Epidermal melanocyte (primary cell): ENCODE results near the gene TATDN3.
A peak's percentile ranks its signal among the peaks of the same experiment; 100 is the strongest.
"Not testable (repeated sequence)": the region's sequence is repeated elsewhere in the genome, so short reads cannot be mapped to it uniquely, and the experiment has no call there.

Experiments used
- DNase-seq: peaks from one replicate; pipeline ENCODE4 v3.0.0; 2011; ENCODE audit warnings: low spot score; ENCODE audit not compliant: insufficient read length

TATDN3 gene

GRCh38 chr1:212791676-212792395, at the start of gene TATDN3, which contains the start of gene NSL1:
Gene TATDN3, plus strand, starts transcription at chr1:212791894. Its CDS starts 28 bp downstream, at chr1:212791922.
Gene NSL1, minus strand, starts transcription at chr1:212791777. Its CDS starts 14 bp downstream, at chr1:212791763.
- peak; percentile 51 for DNase-seq

GRCh38 chr1:212743901-212744475, 47.7 kb upstream of the TATDN3 start:
- DNase-seq = no peak

DNA sequence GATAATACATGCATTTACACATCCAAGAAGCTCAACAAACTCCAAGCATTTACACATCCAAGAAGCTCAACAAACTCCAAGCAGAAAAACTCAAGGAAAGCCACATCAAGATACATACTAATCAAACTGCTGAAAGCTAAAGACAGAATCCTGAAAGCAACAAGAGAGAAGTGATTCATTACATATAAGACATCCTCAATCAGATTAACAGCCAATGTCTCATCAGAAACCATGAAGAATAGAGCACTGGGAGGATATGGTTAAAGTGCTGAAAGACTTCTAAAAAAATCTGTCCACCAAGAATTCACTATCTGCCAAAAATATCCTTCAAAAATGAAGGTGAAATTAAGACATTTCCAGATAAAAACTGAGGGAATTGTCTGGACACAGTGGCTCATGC, 46.4 kb upstream of the TATDN3 start:
- no peak for DNase-seq

GRCh38 chr1:212746546-212746945, 45.1 kb upstream of the TATDN3 start:
- DNase-seq = no peak

DNA sequence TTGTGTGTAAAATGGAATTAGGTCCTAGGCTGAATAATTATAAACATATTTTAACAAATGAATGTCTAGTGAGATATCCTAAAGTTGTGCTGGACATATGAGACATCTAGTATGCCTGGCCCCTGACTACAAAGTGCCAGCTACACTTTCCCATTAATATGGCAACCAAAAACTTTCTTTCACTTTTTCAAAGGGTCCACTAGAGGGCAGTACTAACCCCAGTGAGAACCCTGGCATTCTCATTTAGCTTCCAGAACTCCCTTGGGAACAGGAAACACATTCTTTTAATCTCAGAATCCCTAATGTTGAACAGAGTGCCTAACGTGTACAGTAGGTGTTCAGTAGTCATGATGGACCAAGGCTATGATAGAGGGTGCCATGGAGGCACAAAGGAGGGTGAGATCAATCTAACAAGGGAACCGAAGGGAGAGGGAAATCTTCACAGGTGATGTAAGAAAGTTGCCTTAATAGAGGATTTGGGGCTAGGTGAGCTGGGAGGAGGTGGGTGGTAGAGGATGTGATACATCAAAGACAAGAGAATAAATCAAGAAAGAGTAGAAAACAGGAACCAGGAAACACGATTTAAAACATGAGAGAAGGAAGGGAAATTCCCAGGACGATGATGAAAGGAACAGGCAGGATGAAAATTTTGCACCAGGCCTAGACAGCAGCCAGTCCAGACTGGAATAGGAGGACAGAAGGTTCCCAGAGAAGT, 41.7 kb upstream of the TATDN3 start:
- DNase-seq = peak; percentile 50

- no peak for DNase-seq
Measured at GRCh38 chr1:212752252-212752933, 39.3 kb upstream of the TATDN3 start.

- DNase-seq = no peak
Measured at GRCh38 chr1:212752934-212753497, 38.7 kb upstream of the TATDN3 start.

GRCh38 chr1:212753749-212754148, 37.9 kb upstream of the TATDN3 start:
- no peak for DNase-seq

DNA sequence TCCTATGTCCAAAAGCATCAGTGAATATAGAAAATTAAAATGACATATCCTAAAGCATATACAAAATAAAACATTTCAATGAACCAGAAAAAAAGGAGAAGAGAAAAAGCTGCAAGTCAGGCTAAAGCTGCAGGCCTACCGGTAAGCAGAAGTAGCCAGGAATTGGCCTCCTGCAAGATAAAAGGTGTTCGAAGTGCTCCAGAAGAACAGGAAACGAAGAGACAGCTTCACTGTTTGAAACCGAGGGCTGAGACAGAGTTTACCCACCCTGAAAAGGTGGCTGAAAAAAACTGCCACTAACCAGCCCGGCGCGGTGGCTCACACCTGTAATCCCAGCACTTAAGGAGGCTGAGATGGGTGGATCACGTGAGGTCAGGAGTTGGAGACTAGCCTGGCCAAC, 37.5 kb upstream of the TATDN3 start:
- no peak for DNase-seq

DNA sequence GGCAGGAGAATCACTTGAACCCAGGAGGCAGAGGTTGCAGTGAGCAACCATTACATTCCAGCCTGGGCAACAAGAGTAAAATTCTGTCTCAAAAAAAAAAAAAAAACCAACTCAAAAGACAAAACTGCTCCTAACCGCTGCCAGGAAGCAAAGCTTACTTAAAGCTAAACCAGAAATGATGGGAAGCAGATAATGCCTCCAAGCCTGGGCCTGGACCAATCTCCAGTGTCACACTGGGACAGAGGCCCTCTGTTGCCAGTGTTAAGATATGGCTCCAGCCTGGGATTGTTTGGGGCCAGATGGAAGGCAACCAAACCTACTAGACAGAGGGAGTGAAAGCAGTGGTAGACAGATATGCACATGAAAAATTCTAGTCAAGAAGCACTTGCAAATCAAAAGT, 37.0 kb upstream of the TATDN3 start:
- DNase-seq = no peak

DNA sequence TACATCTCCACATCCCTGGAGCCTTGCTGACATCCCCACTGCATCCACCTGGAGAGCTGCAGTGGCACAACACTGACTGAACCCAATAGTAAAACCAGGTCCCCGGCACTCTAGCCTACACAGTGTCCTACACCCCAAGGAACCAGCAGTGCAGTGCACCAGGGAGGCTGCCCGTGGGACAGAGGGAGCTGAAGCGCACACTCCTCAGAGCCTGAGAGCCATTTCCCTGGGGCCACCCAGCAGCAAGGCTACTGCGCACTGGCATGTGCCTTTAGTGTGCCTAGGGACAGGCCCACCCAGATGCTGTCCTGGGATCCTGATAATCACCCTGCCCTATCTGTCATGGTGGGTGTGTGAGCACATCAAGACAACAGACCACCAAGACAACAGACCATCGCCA, 32.0 kb upstream of the TATDN3 start:
- no peak for DNase-seq

GRCh38 chr1:212760126-212760823, 31.4 kb upstream of the TATDN3 start:
- no peak for DNase-seq

DNA sequence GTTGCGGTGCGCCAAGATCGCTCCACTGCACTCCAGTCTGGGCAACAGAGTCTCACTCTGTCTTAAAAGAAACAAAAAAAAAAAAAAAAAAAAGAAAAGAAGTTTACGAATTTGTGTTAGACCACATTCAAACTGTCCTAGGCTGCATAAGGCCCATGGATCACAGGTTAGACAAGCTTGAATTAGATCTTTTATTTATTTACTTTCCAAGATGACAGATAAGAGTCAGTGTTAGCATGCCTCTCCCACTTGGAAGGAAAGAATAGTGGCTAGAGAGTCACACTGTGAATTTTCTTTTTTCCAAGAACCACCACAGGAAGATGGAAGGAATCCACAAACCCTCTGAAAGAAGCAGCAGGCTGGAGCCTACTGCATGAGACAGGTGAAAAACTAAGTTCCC, 29.5 kb upstream of the TATDN3 start:
- DNase-seq = no peak

- DNase-seq = no peak
Measured at GRCh38 chr1:212762839-212763238, 28.9 kb upstream of the TATDN3 start.

DNA sequence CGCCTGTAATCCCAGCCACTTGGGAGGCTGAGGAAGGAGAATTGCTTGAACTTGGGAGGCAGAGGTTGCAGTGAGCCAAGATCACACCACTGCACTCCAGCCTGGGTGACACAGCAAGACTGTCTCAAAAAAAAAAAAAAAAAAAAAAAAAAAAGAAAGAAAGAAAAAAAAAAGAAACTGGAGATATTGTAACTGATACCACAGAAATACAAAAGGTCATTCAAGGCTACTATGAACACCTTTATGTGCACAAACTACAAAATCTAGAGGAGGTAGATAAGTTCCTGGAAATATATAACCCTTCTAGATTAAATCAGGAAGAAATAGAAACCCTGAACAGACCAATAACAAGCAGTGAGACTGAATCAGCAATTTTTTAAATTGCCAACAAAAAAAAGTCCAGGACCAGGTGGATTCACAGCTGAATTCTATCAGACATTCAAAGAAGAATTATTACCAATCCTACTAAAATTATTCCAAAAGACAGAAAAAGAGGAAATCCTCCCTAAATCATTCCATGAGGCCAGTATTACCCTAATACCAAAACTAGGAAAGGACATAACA, 26.9 kb upstream of the TATDN3 start:
- DNase-seq = not testable (repeated sequence)

DNA sequence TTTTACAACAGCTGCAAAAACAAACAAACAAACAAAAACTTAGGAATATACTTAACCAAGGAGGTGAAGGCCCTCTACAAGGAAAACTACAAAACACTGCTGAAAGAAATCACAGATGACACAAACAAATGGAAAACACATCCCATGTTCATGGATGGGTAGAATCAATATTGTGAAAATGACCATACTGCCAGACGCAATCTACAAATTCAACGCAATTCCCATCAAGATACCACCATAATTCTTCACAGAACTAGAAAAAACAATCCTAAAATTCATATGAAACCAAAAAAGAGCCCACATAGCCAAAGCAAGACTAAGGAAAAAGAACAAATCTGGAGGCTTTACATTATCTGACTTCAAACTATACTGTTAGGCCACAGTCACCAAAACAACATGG, 24.9 kb upstream of the TATDN3 start:
- not testable (repeated sequence) for DNase-seq

DNA sequence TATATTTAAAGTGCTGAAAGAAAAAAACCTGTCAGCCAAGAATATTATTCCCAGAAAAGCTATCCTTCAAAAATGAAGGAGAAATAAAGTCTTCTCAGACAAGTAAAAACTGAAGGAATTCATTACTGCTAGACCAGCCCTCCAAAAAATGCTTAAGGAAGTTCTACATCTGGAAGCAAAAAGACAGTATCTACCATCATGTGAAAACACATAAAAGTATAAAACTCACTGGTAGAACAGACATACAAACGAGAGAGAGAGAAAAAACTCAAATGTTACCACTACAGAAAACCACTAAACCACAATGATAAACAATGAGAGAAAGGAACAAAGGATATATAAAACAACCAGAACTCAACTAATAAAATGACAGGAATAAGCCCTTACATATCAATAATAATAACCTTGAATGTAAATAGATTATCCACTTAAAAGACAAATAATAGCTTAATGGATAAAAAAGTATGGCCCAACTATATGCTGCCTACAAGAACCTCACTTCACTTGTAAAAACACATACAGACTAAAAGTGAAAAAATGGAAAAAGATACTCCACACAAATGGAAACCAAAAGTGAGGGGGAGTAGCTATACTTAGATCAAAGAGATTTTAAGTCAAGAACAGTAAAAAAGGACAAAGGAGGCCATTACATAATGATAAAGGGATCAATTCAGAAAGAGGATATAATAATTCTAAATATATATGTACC, 22.1 kb upstream of the TATDN3 start:
- DNase-seq = no peak

DNA sequence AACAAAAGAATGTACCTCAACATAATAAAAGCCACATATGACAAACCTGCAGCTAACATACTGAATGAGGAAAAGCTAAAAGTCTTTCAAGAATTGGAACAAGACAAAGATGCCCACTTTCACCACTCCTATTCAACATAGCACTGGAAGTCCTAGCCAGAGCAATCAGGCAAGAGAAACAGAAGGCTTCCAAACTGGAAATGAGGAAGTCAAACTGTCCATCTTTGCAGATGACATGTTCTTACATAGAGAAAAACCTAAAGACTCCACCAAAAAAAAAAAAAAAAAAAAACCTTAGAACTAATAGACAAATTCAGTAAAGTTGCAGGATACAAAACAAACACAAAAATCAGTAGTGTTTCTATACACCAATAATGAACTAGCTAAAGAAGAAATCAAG, 20.4 kb upstream of the TATDN3 start:
- no peak for DNase-seq

DNA sequence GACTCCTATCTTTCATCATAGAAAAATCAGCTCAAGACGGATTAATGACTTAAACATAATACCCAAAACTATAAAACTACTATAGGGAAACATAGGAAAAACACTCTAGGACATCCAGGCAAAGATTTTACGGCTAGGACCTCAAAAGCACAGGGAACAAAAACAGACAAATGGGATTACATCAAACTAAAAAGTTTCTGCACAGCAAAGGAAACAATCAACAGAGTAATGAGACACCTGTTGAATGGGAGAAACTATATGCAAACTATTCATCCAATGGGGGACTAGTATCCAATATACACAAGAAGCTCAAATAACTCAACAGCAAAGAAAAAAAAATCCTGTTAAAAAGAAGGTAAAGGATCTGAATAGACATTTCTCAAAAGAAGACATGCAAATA, 18.7 kb upstream of the TATDN3 start:
- DNase-seq = no peak

GRCh38 chr1:212774584-212774983, 17.1 kb upstream of the TATDN3 start:
- DNase-seq = no peak
